Ishikawa (cell line): Measurements from ENCODE around the gene DUSP19.

Source experiments
- CEBPB ChIP-seq: IDR thresholded peaks from 2 replicates; pipeline ENCODE4 v1.6.1; 2012
- EP300 ChIP-seq: IDR thresholded peaks from 2 replicates; pipeline ENCODE4 v1.6.1; 2012; ENCODE audit warnings: borderline replicate concordance
- FOXM1 ChIP-seq: IDR thresholded peaks from 2 replicates; pipeline ENCODE4 v1.6.1; 2012; ENCODE audit warnings: low read depth, borderline replicate concordance
- YY1 ChIP-seq: IDR thresholded peaks from 2 replicates; pipeline ENCODE4 v1.6.1; 2012; ENCODE audit warnings: low read depth
- TF ChIP-seq, protein P1 (sequence below): IDR thresholded peaks from 2 replicates; pipeline ENCODE4 v1.6.1; 2012
- TF ChIP-seq, protein P2 (sequence below): IDR thresholded peaks from 2 replicates; pipeline ENCODE4 v1.6.1; 2012

GRCh38 chr2:183149489-183149888 lies 70.9 kb downstream of the DUSP19 start:
- TF ChIP-seq CEBPB: no peak
- no peak for TF ChIP-seq FOXM1
- TF ChIP-seq, protein P1, sequence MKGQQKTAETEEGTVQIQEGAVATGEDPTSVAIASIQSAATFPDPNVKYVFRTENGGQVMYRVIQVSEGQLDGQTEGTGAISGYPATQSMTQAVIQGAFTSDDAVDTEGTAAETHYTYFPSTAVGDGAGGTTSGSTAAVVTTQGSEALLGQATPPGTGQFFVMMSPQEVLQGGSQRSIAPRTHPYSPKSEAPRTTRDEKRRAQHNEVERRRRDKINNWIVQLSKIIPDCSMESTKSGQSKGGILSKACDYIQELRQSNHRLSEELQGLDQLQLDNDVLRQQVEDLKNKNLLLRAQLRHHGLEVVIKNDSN: no peak
- TF ChIP-seq, protein P2, sequence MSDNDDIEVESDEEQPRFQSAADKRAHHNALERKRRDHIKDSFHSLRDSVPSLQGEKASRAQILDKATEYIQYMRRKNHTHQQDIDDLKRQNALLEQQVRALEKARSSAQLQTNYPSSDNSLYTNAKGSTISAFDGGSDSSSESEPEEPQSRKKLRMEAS: no peak
- TF ChIP-seq YY1: no peak
- TF ChIP-seq EP300: no peak
